Neural cell (in vitro differentiated cells): ENCODE results near the gene SRGAP3.

Source experiments
- CTCF ChIP-seq: fragments of 450-650 bp; IDR thresholded peaks from 2 replicates; pipeline ENCODE4 v1.5.1; 2014; ENCODE audit warnings: antibody characterized with exemption, mild to moderate bottlenecking, moderate library complexity; ENCODE audit not compliant: poor library complexity, severe bottlenecking
- EP300 ChIP-seq: fragments of 450-650 bp; conservative IDR thresholded peaks from 2 replicates; pipeline ENCODE4 v1.6.1; 2014; ENCODE audit warnings: antibody characterized with exemption, mild to moderate bottlenecking, moderate library complexity; ENCODE audit not compliant: poor library complexity, severe bottlenecking
- EZH2 ChIP-seq: fragments of 200-600, 300-800 bp; shearing (Covaris generic), sonication (generic); IDR thresholded peaks from 2 replicates; pipeline ENCODE4 v1.6.1; 2014; ENCODE audit warnings: antibody characterized with exemption, low read length, borderline replicate concordance, mild to moderate bottlenecking; ENCODE audit not compliant: insufficient read depth, poor library complexity, severe bottlenecking
- MXI1 ChIP-seq: fragments of 450-650 bp; conservative IDR thresholded peaks from 2 replicates; pipeline ENCODE4 v1.6.1; 2014; ENCODE audit warnings: antibody characterized with exemption, mild to moderate bottlenecking; ENCODE audit not compliant: poor library complexity, severe bottlenecking
- POLR2AphosphoS5 ChIP-seq: IDR thresholded peaks from 2 replicates; pipeline ENCODE4 v1.6.1; 2012
- RAD21 ChIP-seq: fragments of 450-650 bp; conservative IDR thresholded peaks from 2 replicates; pipeline ENCODE4 v1.6.1; 2014; ENCODE audit warnings: antibody characterized with exemption, mild to moderate bottlenecking, moderate library complexity
- SMC3 ChIP-seq: fragments of 450-650 bp; conservative IDR thresholded peaks from 2 replicates; pipeline ENCODE4 v1.6.1; 2014; ENCODE audit warnings: antibody characterized with exemption, mild to moderate bottlenecking, moderate library complexity; ENCODE audit not compliant: poor library complexity
- TAF1 ChIP-seq: IDR thresholded peaks from 2 replicates; pipeline ENCODE4 v1.6.1; 2012; ENCODE audit warnings: low read depth
- TF ChIP-seq, protein P1 (sequence below): IDR thresholded peaks from 2 replicates; pipeline ENCODE4 v1.6.1; 2012; ENCODE audit warnings: borderline replicate concordance

DNA sequence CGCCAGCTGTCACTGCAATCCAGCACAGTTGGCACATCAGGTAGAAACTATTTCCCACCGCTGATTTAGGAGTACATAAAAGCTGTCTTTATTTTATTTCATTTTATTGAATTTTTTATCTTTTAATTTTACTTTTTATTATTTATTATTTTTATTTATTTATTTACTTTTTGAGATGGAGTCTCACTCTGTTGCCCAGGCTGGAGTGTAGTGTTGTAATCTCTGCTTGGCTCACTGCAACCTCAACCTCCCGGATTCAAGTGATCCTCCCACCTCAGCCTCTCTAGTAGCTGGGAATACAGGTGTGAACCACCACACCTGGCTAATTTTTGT, 31.0 kb downstream of the SRGAP3 start:
- TF ChIP-seq CTCF (no peak), POLR2AphosphoS5 (no peak), EZH2 (no peak), RAD21 (no peak), EP300 (no peak), TAF1 (no peak), MXI1 (no peak), SMC3 (no peak)
- TF ChIP-seq, protein P1, sequence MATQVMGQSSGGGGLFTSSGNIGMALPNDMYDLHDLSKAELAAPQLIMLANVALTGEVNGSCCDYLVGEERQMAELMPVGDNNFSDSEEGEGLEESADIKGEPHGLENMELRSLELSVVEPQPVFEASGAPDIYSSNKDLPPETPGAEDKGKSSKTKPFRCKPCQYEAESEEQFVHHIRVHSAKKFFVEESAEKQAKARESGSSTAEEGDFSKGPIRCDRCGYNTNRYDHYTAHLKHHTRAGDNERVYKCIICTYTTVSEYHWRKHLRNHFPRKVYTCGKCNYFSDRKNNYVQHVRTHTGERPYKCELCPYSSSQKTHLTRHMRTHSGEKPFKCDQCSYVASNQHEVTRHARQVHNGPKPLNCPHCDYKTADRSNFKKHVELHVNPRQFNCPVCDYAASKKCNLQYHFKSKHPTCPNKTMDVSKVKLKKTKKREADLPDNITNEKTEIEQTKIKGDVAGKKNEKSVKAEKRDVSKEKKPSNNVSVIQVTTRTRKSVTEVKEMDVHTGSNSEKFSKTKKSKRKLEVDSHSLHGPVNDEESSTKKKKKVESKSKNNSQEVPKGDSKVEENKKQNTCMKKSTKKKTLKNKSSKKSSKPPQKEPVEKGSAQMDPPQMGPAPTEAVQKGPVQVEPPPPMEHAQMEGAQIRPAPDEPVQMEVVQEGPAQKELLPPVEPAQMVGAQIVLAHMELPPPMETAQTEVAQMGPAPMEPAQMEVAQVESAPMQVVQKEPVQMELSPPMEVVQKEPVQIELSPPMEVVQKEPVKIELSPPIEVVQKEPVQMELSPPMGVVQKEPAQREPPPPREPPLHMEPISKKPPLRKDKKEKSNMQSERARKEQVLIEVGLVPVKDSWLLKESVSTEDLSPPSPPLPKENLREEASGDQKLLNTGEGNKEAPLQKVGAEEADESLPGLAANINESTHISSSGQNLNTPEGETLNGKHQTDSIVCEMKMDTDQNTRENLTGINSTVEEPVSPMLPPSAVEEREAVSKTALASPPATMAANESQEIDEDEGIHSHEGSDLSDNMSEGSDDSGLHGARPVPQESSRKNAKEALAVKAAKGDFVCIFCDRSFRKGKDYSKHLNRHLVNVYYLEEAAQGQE, result no peak
